GM23338 (cell line): ENCODE results near the gene TRAK1. TPM values are rescaled to one million over a fixed set of nuclear protein-coding genes. Genes with fewer than 3 reads are reported as not detected.

Source experiments
- ATAC-seq: fragments of 200-7000 bp; cut with Tn5 transposase; 3 replicates; pipeline ENCODE4 v1.9.1; 2020
- DNase-seq: peaks from one replicate; pipeline ENCODE4 v3.0.0-alpha.2; 2015; ENCODE audit warnings: low spot score
- H2AFZ ChIP-seq: fragments of 200-600 bp; sonication (generic); 2 replicates; pipeline ENCODE4 v1.8.0; 2016; ENCODE audit warnings: antibody characterized with exemption, mild to moderate bottlenecking, moderate library complexity
- H3F3A ChIP-seq: fragments of 200-600 bp; sonication (generic); replicated peaks from 2 replicates; pipeline ENCODE4 v1.8.0; 2017; ENCODE audit warnings: antibody characterized with exemption, mixed run types, low read depth
- H3K27ac ChIP-seq: fragments of 200-600 bp; sonication (generic); 2 replicates; pipeline ENCODE4 v1.6.1; 2016; ENCODE audit warnings: low read depth
- H3K27me3 ChIP-seq: fragments of 200-600 bp; sonication (generic); 2 replicates; pipeline ENCODE4 v1.8.0; 2016; ENCODE audit warnings: mild to moderate bottlenecking, mixed run types, moderate library complexity; ENCODE audit not compliant: insufficient read depth
- H3K36me3 ChIP-seq: fragments of 200-600 bp; sonication (generic); 2 replicates; pipeline ENCODE4 v1.8.0; 2016; ENCODE audit warnings: mild to moderate bottlenecking; ENCODE audit not compliant: insufficient read depth
- H3K4me1 ChIP-seq: fragments of 200-600 bp; sonication (generic); 2 replicates; pipeline ENCODE4 v1.8.0; 2016; ENCODE audit warnings: mild to moderate bottlenecking, moderate library complexity; ENCODE audit not compliant: insufficient read depth
- H3K4me2 ChIP-seq: fragments of 200-600 bp; sonication (generic); 2 replicates; pipeline ENCODE4 v1.7.1; 2017; ENCODE audit warnings: mixed run types
- H3K4me3 ChIP-seq: fragments of 200-600 bp; sonication (generic); 2 replicates; pipeline ENCODE4 v1.6.1; 2016; ENCODE audit warnings: mixed run types
- H3K79me2 ChIP-seq: fragments of 200-600 bp; sonication (generic); replicated peaks from 2 replicates; pipeline ENCODE4 v1.8.0; 2017; ENCODE audit warnings: mild to moderate bottlenecking; ENCODE audit not compliant: insufficient read depth
- H3K9me2 ChIP-seq: fragments of 200-600 bp; sonication (generic); 2 replicates; pipeline ENCODE4 v1.8.0; 2017; ENCODE audit not compliant: insufficient read depth
- H4K20me1 ChIP-seq: fragments of 200-600 bp; sonication (generic); replicated peaks from 2 replicates; pipeline ENCODE4 v1.8.0; 2017; ENCODE audit warnings: mild to moderate bottlenecking; ENCODE audit not compliant: insufficient read depth
- H3K27ac Mint-ChIP-seq: 2 replicates; pipeline ENCODE4 v1.8.0; 2020; ENCODE audit warnings: inconsistent platforms, mild to moderate bottlenecking, moderate library complexity, mixed read lengths
- H3K27me3 Mint-ChIP-seq: 3 replicates; pipeline ENCODE4 v1.8.0; 2022; ENCODE audit warnings: low read depth, mild to moderate bottlenecking, moderate library complexity, mixed read lengths, inconsistent platforms; ENCODE audit not compliant: insufficient read depth, poor library complexity
- H3K36me3 Mint-ChIP-seq: 3 replicates; pipeline ENCODE4 v1.8.0; 2021; ENCODE audit warnings: low read depth, mild to moderate bottlenecking, inconsistent platforms, moderate library complexity, mixed read lengths
- H3K4me1 Mint-ChIP-seq: 3 replicates; pipeline ENCODE4 v1.8.0; 2020; ENCODE audit warnings: mild to moderate bottlenecking, inconsistent platforms, mixed read lengths
- H3K4me3 Mint-ChIP-seq: 3 replicates; pipeline ENCODE4 v1.8.0; 2021; ENCODE audit warnings: moderate library complexity, mild to moderate bottlenecking, inconsistent platforms, mixed read lengths
- H3K9me3 Mint-ChIP-seq: 3 replicates; pipeline ENCODE4 v1.8.0; 2020; ENCODE audit warnings: moderate library complexity, mild to moderate bottlenecking, inconsistent platforms, mixed read lengths
- CREB1 ChIP-seq: fragments of 250-450 bp; sonication (Bioruptor Pico); IDR thresholded peaks from 2 replicates; pipeline ENCODE4 v1.5.0; 2020; ENCODE audit warnings: low read depth, mild to moderate bottlenecking, moderate library complexity
- EZH2 ChIP-seq: fragments of 200-600 bp; sonication (generic); IDR thresholded peaks from one replicate; pipeline ENCODE4 v1.8.0; 2017; ENCODE audit warnings: antibody characterized with exemption, mild to moderate bottlenecking, low read depth; ENCODE audit not compliant: unreplicated experiment
- EZH2phosphoT487 ChIP-seq: fragments of 200-600 bp; sonication (generic); IDR thresholded peaks from one replicate; pipeline ENCODE4 v1.8.1; 2018; ENCODE audit warnings: antibody characterized with exemption; ENCODE audit not compliant: unreplicated experiment
- JUNB ChIP-seq: IDR thresholded peaks from one replicate; pipeline ENCODE4 v1.6.1; 2016; ENCODE audit warnings: antibody characterized with exemption; ENCODE audit not compliant: unreplicated experiment
- NANOG ChIP-seq: IDR thresholded peaks from 2 replicates; pipeline ENCODE4 v1.6.1; 2016; ENCODE audit warnings: antibody characterized with exemption, borderline replicate concordance
- POLR2AphosphoS5 ChIP-seq: IDR thresholded peaks from 2 replicates; pipeline ENCODE4 v1.6.1; 2016; ENCODE audit warnings: antibody characterized with exemption, low read depth
- REST ChIP-seq: IDR thresholded peaks from one replicate; pipeline ENCODE4 v1.6.1; 2018; ENCODE audit warnings: antibody characterized with exemption; ENCODE audit not compliant: unreplicated experiment
- STAT1 ChIP-seq: IDR thresholded peaks from one replicate; pipeline ENCODE4 v1.6.1; 2016; ENCODE audit warnings: antibody characterized with exemption; ENCODE audit not compliant: unreplicated experiment
- ZNF114 ChIP-seq: fragments of 250-450 bp; sonication (Bioruptor Pico); IDR thresholded peaks from 2 replicates; pipeline ENCODE4 v1.5.0; 2020; ENCODE audit warnings: mild to moderate bottlenecking, moderate library complexity
- ZNF331 ChIP-seq: fragments of 250-450 bp; sonication (Bioruptor Pico); IDR thresholded peaks from 2 replicates; pipeline ENCODE4 v1.5.0; 2020; ENCODE audit warnings: low read depth, mild to moderate bottlenecking, moderate library complexity
- polyA plus RNA-seq: library from polyadenylated mRNA; unstranded; fragments of >200 nt; fragmentation: Nextera tagmentation; extraction: Ambion mirVana; gene quantifications from 2 replicates; pipeline ENCODE4 v1.2.1, GENCODE V29; 2016
- total RNA-seq: library from RNA; depleted of rRNA; stranded (reverse); fragments of >200 nt; shearing (Covaris generic); gene quantifications from 2 replicates; pipeline ENCODE4 v1.2.3, GENCODE V29; 2014
- TF ChIP-seq, protein P1 (sequence below): fragments of 250-450 bp; sonication (Bioruptor Pico); IDR thresholded peaks from 2 replicates; pipeline ENCODE4 v1.5.0; 2020; ENCODE audit warnings: mild to moderate bottlenecking, moderate library complexity
- TF ChIP-seq, protein P2 (sequence below), 2 experiments: fragments of 200-600 bp in 1 of 2; sonication (generic) in 1 of 2; conservative IDR thresholded peaks; 2 replicates each; pipeline versions ENCODE4 v1.5.1 to v1.6.1; 2016 to 2017; ENCODE audit warnings: antibody characterized with exemption in 2 of 2, low read depth in 2 of 2, mild to moderate bottlenecking in 2 of 2, moderate library complexity in 1 of 2
- TF ChIP-seq, protein P3 (sequence below): IDR thresholded peaks from 2 replicates; pipeline ENCODE4 v1.6.1; 2016; ENCODE audit warnings: antibody characterized with exemption

TRAK1 gene
- total and polyA plus RNA-seq, 2 experiments from 2014 or later = 13.4 to 47.4 TPM

DNA sequence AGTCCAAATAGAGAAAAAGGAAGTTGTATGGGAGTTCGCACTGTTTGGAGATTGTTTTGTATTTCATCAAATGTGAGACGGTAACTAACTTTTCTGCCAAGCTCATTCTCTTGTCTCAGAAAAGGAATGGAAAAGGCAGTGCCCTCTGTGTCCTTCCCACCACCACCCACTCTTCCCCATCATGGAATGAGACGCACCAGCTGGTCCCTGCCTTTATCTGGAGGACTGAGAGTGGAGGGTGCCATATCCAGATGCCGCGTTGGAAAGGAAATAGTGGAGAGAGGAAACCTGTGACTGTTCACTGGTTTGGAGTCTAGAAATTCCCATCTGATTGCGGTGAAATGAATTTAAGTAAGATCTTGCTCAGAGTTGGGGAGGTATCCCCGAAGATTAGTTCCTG lies 178.5 kb downstream of the TRAK1 start:
- peaks cover 13% of the 10 kb centered on the region for H3K27me3 ChIP-seq
- no peaks in the 10 kb centered on the region for H3K36me3 ChIP-seq
- TF ChIP-seq JUNB = no peak
- TF ChIP-seq ZNF114 (CRISPR knock-in tag) = no peak
- TF ChIP-seq REST = no peak
- TF ChIP-seq, protein P1, sequence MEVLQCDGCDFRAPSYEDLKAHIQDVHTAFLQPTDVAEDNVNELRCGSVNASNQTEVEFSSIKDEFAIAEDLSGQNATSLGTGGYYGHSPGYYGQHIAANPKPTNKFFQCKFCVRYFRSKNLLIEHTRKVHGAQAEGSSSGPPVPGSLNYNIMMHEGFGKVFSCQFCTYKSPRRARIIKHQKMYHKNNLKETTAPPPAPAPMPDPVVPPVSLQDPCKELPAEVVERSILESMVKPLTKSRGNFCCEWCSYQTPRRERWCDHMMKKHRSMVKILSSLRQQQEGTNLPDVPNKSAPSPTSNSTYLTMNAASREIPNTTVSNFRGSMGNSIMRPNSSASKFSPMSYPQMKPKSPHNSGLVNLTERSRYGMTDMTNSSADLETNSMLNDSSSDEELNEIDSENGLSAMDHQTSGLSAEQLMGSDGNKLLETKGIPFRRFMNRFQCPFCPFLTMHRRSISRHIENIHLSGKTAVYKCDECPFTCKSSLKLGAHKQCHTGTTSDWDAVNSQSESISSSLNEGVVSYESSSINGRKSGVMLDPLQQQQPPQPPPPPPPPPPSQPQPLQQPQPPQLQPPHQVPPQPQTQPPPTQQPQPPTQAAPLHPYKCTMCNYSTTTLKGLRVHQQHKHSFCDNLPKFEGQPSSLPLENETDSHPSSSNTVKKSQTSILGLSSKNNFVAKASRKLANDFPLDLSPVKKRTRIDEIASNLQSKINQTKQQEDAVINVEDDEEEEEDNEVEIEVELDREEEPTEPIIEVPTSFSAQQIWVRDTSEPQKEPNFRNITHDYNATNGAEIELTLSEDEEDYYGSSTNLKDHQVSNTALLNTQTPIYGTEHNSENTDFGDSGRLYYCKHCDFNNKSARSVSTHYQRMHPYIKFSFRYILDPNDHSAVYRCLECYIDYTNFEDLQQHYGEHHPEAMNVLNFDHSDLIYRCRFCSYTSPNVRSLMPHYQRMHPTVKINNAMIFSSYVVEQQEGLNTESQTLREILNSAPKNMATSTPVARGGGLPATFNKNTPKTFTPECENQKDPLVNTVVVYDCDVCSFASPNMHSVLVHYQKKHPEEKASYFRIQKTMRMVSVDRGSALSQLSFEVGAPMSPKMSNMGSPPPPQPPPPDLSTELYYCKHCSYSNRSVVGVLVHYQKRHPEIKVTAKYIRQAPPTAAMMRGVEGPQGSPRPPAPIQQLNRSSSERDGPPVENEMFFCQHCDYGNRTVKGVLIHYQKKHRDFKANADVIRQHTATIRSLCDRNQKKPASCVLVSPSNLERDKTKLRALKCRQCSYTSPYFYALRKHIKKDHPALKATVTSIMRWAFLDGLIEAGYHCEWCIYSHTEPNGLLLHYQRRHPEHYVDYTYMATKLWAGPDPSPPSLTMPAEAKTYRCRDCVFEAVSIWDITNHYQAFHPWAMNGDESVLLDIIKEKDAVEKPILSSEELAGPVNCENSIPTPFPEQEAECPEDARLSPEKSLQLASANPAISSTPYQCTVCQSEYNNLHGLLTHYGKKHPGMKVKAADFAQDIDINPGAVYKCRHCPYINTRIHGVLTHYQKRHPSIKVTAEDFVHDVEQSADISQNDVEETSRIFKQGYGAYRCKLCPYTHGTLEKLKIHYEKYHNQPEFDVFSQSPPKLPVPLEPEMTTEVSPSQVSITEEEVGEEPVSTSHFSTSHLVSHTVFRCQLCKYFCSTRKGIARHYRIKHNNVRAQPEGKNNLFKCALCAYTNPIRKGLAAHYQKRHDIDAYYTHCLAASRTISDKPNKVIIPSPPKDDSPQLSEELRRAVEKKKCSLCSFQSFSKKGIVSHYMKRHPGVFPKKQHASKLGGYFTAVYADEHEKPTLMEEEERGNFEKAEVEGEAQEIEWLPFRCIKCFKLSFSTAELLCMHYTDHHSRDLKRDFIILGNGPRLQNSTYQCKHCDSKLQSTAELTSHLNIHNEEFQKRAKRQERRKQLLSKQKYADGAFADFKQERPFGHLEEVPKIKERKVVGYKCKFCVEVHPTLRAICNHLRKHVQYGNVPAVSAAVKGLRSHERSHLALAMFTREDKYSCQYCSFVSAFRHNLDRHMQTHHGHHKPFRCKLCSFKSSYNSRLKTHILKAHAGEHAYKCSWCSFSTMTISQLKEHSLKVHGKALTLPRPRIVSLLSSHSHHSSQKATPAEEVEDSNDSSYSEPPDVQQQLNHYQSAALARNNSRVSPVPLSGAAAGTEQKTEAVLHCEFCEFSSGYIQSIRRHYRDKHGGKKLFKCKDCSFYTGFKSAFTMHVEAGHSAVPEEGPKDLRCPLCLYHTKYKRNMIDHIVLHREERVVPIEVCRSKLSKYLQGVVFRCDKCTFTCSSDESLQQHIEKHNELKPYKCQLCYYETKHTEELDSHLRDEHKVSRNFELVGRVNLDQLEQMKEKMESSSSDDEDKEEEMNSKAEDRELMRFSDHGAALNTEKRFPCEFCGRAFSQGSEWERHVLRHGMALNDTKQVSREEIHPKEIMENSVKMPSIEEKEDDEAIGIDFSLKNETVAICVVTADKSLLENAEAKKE (CRISPR knock-in tag) = no peak
- no peak for TF ChIP-seq EZH2
- TF ChIP-seq, protein P2, sequence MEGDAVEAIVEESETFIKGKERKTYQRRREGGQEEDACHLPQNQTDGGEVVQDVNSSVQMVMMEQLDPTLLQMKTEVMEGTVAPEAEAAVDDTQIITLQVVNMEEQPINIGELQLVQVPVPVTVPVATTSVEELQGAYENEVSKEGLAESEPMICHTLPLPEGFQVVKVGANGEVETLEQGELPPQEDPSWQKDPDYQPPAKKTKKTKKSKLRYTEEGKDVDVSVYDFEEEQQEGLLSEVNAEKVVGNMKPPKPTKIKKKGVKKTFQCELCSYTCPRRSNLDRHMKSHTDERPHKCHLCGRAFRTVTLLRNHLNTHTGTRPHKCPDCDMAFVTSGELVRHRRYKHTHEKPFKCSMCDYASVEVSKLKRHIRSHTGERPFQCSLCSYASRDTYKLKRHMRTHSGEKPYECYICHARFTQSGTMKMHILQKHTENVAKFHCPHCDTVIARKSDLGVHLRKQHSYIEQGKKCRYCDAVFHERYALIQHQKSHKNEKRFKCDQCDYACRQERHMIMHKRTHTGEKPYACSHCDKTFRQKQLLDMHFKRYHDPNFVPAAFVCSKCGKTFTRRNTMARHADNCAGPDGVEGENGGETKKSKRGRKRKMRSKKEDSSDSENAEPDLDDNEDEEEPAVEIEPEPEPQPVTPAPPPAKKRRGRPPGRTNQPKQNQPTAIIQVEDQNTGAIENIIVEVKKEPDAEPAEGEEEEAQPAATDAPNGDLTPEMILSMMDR (conservative IDR thresholded peaks at IDR 0.05; ENCODE audit: low read depth in 2 of 2) = no peak
- no peak for TF ChIP-seq STAT1
- TF ChIP-seq, protein P3, sequence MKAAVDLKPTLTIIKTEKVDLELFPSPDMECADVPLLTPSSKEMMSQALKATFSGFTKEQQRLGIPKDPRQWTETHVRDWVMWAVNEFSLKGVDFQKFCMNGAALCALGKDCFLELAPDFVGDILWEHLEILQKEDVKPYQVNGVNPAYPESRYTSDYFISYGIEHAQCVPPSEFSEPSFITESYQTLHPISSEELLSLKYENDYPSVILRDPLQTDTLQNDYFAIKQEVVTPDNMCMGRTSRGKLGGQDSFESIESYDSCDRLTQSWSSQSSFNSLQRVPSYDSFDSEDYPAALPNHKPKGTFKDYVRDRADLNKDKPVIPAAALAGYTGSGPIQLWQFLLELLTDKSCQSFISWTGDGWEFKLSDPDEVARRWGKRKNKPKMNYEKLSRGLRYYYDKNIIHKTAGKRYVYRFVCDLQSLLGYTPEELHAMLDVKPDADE = no peak
- no peak for TF ChIP-seq POLR2AphosphoS5
- TF ChIP-seq EZH2phosphoT487 = no peak
- no peak for TF ChIP-seq ZNF331 (CRISPR knock-in tag)
- no peak for TF ChIP-seq NANOG
- no peak for TF ChIP-seq CREB1 (CRISPR knock-in tag)
- DNase-seq (no peak), ATAC-seq (no peak)
- no peak overlapping the region for H3K27ac ChIP-seq
- H3K4me1 ChIP-seq = no peaks in the 10 kb centered on the region
- H3K9me3 Mint-ChIP-seq = peaks cover 4% of the 10 kb centered on the region; the same call in 1 of the 3 replicates
- no peaks in the 10 kb centered on the region for H3K4me1 Mint-ChIP-seq
- no peaks in the 10 kb centered on the region; the same call in 2 of the 3 replicates for H3K36me3 Mint-ChIP-seq
- H3K4me3 ChIP-seq = no peak overlapping the region
- no peak overlapping the region for H2AFZ ChIP-seq
- H4K20me1 ChIP-seq = no peaks in the 10 kb centered on the region
- H3K27me3 Mint-ChIP-seq = peaks cover 11% of the 10 kb centered on the region
- H3K9me2 ChIP-seq = 0 out of 2 replicates have a peak, but pooled peaks cover 6% of the 10 kb centered on the region
- H3K4me3 Mint-ChIP-seq = no peak overlapping the region
- no peaks in the 10 kb centered on the region for H3K79me2 ChIP-seq
- H3K4me2 ChIP-seq = no peak overlapping the region
- no peaks in the 10 kb centered on the region for H3F3A ChIP-seq
- H3K27ac Mint-ChIP-seq = no peak overlapping the region
